ENCODE measurements around the gene MEGF6. TPM values are rescaled to one million over a fixed set of nuclear protein-coding genes. Genes with fewer than 3 reads are reported as not detected.

The MEGF6 gene
- total RNA-seq, 6 experiments from 2014 or later: 20.3 to 39.2 (median 23.0) TPM

GRCh38 chr1:3561702-3562101 is 49.6 kb downstream of the MEGF6 start:
- no peak for TF ChIP-seq CTCF (IDR thresholded peaks at IDR 0.05)
- Mint-ChIP-seq H3K9me3 (no peaks in the 10 kb centered on the region), H3K4me3 (no peak overlapping the region), H3K4me1 (ENCODE audit: low read depth) (no peaks in the 10 kb centered on the region), H3K36me3 (ENCODE audit: low read depth) (no peaks in the 10 kb centered on the region), H3K27ac (no peak overlapping the region), H3K27me3 (ENCODE audit: insufficient read depth) (peaks cover 18% of the 10 kb centered on the region)
- DNase-seq: no peak

- Mint-ChIP-seq H3K27ac (no peak overlapping the region), H3K36me3 (ENCODE audit: low read depth) (no peaks in the 10 kb centered on the region)
Measured at GRCh38 chr1:3560981-3561380, 50.3 kb downstream of the MEGF6 start.

GRCh38 chr1:3560251-3560871 is 50.9 kb downstream of the MEGF6 start:
- Mint-ChIP-seq H3K36me3 (ENCODE audit: low read depth) (no peaks in the 10 kb centered on the region), H3K27ac (no peak overlapping the region)

More at GRCh38 chr1:3560981-3561380, 50.3 kb downstream of the MEGF6 start:
- H3K9me3 Mint-ChIP-seq: no peaks in the 10 kb centered on the region
- DNase-seq: no peak
- H3K4me3 Mint-ChIP-seq: no peak overlapping the region
- peaks cover 18% of the 10 kb centered on the region for H3K27me3 Mint-ChIP-seq (ENCODE audit: insufficient read depth)
- TF ChIP-seq CTCF (IDR thresholded peaks at IDR 0.05): no peak
- no peaks in the 10 kb centered on the region for H3K4me1 Mint-ChIP-seq (ENCODE audit: low read depth)

GRCh38 chr1:3558036-3558726 is 53.1 kb downstream of the MEGF6 start:
- Mint-ChIP-seq H3K27me3 (ENCODE audit: insufficient read depth) (peaks cover 15% of the 10 kb centered on the region), H3K4me3 (no peak overlapping the region), H3K9me3 (no peaks in the 10 kb centered on the region), H3K4me1 (ENCODE audit: low read depth) (no peaks in the 10 kb centered on the region), H3K36me3 (ENCODE audit: low read depth) (no peaks in the 10 kb centered on the region), H3K27ac (no peak overlapping the region)
- DNase-seq: no peak
- TF ChIP-seq CTCF (IDR thresholded peaks at IDR 0.05): no peak

More at GRCh38 chr1:3560251-3560871, 50.9 kb downstream of the MEGF6 start:
- no peak for DNase-seq
- no peaks in the 10 kb centered on the region for H3K9me3 Mint-ChIP-seq
- no peak overlapping the region for H3K4me3 Mint-ChIP-seq
- no peaks in the 10 kb centered on the region for H3K4me1 Mint-ChIP-seq (ENCODE audit: low read depth)
- peaks cover 18% of the 10 kb centered on the region for H3K27me3 Mint-ChIP-seq (ENCODE audit: insufficient read depth)
- TF ChIP-seq CTCF (IDR thresholded peaks at IDR 0.05): no peak

GRCh38 chr1:3557366-3557765 is 53.9 kb downstream of the MEGF6 start:
- H3K4me1 Mint-ChIP-seq (ENCODE audit: low read depth): no peaks in the 10 kb centered on the region

More at GRCh38 chr1:3557366-3557765, 53.9 kb downstream of the MEGF6 start:
- Mint-ChIP-seq H3K27ac (no peak overlapping the region), H3K9me3 (no peaks in the 10 kb centered on the region), H3K36me3 (ENCODE audit: low read depth) (no peaks in the 10 kb centered on the region), H3K4me3 (no peak overlapping the region), H3K27me3 (ENCODE audit: insufficient read depth) (peaks cover 11% of the 10 kb centered on the region)
- no peak for DNase-seq
- no peak for TF ChIP-seq CTCF (IDR thresholded peaks at IDR 0.05)

Data from HFFc6 (cell line).